GM19240 (cell line): ENCODE results near the gene RECQL5.

Source experiments
- DNase-seq: peaks from one replicate; pipeline ENCODE4 v3.0.0; 2011; ENCODE audit warnings: low spot score; ENCODE audit not compliant: insufficient read length

The RECQL5 gene

DNA sequence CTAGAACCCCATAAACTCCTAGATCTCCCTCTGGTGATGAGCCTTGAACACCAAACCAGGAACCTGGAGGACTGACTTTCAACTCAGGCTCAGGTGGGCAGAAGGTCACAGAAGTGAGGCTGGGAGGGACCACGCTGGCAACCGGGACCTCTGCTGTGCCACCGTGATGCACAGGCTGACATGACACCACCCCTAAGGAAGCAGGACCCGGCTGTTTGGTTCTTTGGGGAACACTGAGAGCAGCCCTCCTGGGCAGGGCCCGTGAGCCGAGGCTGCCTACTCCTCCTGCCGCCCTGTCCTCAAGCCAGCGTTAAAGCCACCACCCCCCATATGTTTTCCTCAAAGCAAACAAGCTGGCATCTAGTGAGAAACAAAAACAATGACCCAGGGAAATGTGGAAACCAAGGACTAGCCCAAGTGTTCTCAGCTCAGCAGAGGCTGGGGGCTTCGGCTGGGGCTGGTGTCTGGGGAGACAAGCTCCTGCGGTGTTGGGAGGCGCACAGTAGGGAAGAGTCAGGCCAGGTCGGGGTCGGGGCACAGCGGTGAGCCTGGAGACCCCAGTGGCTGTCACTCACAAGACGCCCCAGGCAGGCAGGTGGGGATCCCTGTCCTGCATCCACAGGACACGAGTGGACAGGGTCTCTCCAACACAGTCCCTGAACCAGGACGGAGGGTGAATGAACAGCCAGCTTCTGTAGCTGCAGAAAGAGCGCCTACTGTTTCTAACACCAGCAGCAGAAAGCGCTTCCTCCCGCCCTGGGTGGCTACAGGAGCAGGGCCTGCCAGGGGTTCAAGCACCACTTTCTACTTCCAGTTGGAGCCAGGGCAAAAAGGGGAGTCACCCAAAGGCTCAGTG, 32.0 kb downstream of the RECQL5 start:
- DNase-seq: no peak

GRCh38 chr17:75634376-75634740, 32.6 kb downstream of the RECQL5 start:
- DNase-seq: no peak

DNA sequence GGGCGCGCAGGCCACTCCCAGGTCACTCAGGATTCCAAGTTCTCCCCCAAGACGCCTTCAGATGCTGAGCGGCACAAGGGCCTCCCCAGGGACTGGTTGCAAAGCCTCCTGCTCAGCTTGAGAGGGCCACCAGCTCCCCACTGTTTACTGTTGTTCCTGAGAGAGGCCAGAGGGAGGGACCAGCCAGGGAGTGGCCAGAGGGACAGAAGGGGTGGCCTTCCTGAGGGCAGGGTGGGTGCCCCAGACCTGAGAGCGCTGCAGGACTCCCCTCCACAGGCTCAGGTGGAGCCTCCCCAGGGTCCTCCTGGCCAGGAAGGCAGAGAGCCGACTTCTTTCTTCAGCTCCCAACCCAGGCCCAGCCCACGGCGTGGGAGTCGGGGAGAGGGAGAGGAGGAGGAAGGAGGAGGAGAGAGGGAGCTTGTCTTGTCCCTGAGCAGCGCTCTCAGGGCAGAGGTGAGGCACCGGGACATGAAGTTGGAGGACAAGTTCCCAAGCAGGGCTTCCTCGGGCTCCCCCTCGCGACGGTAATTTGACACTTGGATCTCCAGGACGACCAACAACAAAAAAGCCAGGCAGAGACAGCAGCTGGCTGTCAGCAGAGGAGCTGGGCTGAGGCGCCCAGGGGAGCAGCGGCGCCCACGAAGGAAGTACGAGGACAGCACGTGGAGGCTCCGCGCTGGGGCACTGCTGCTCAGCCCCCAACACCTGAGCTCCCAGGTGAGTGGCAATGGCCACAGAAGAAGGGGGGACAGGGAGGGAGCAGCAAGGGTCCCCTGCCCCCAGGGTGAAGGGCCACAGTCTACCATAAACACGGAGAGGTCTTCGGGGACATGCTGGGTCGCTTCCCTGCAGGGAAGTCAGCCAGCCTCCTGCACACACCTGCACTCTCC, 33.2 kb downstream of the RECQL5 start:
- peak; percentile 74 for DNase-seq

DNA sequence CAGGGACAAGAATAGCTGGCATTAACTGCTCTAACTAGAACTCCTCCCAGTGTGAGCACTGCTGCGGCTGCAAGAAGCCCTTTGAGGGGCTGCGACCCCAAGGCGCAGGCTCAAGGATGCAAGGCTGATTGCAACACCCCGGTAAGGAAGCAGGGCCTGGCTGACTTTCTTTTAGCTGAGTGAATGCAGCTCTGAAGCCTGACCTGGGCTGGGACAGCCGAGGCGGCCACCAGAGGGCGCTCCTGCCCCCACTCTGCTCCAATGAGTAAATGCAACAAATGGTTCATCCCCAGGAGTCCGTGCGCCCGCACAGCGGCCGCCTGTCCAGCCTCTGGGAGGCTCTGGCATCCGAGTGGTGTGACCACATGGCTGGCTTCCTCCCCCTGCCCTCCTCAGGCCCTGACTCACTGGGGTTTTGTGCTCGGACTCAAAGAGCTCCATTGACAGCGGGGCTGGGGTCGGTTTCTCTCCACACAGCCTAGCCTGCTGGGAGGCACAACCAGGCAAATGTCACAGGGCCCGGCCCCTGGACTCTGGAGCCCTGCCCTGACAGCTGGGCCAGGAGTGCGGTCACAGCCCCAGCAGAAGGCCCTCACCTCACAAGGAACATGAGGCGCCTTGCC, 34.0 kb downstream of the RECQL5 start, which contains the start of gene SMIM5:
SMIM5 (plus strand) TSS at position 572 of the 623 bp plus-strand sequence. CDS start 6,768 bp downstream, outside the sequence.
- DNase-seq: peak; percentile 97

GRCh38 chr17:75632428-75632827, 34.5 kb downstream of the RECQL5 start:
- DNase-seq: no peak

DNA sequence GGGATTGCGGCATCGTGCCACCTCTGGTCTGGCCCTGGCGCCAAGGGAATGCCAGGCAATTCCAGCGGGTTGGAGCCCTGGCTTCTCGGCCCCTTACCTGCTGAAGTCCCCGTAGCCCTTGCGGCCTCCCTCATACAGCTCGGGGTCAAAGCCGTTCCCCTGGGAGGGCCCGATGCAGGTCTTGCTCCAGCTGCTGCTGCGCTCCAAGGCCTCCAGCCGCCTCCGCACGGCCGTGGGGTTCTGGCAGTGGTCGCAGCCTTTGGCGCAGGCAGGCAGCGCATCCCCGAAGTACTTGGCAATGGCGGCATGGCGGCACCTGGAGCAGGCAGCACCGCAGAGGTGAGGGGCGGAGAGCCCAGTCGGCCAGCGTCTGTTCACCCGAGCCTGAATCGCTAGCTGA, 35.6 kb downstream of the RECQL5 start:
- DNase-seq: no peak

- no peak for DNase-seq
Measured at GRCh38 chr17:75630071-75630917, 36.7 kb downstream of the RECQL5 start.

- no peak for DNase-seq
Measured at GRCh38 chr17:75629157-75629556, 37.8 kb downstream of the RECQL5 start.

DNA sequence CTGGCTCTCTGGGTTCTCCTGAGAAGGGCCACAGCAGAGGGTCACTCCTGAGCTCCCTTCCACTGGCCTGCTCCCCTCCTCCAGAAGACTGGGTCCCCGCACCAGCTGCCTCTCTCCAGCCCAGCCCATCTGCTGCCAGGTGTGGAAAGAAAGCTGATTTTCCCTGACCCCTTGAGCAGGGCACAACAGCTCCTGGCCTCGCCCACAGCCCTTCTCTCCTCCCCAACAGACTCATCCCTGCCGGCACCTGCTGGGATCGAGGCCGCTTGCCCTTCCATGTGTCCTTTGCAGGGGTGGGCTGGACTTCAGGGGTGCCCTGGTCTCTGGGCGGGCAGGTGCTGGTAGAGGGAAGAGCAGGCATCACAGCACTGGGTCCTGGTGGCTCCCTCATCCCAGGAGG, 38.5 kb downstream of the RECQL5 start:
- DNase-seq: no peak

DNA sequence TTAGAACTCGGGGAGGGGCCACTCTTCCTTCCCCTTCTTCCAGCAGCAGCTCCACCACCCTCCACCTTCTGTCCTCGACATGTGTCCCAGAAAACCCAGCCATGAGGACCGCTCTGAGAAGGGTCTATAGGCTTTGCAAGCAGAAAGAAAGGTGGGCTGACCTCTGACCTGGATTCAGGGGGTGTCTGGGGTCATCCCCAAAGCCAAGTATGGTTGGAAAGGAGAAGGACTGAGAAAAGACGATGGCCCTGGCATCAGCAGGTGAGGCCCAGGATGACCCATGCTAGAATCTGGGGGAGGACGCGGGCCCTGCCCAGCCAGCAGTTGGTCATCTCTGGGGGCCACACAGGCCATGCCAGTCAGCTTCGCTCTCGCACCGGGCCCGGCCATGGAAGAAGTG, 39.9 kb downstream of the RECQL5 start:
- DNase-seq: no peak

DNA sequence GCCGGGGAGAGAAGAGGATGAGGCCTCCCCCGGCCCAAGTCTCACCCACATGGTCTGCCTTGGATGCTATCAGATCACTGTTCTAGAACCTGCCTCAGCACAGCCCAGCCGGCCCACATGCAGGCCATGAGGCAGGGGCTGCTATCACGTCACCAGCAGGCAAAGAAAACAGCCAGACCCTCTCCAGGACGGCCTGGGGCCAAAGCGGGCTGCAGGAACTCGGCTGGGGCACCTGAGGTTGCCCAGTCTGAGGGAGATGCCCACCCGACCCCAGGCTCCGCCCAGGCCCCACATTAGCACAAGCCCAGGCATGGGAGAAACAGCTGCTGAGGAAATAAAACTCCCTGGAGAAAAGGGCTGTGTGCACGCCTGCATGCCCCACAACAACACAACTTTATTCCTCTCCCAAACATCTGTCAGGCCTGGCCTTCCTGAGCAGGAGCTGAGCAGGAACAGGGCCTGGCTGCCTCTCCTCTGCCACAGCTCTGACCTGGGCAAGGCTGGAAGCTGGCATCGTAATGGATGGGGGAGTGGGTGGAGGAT, 40.4 kb downstream of the RECQL5 start:
- no peak for DNase-seq

DNA sequence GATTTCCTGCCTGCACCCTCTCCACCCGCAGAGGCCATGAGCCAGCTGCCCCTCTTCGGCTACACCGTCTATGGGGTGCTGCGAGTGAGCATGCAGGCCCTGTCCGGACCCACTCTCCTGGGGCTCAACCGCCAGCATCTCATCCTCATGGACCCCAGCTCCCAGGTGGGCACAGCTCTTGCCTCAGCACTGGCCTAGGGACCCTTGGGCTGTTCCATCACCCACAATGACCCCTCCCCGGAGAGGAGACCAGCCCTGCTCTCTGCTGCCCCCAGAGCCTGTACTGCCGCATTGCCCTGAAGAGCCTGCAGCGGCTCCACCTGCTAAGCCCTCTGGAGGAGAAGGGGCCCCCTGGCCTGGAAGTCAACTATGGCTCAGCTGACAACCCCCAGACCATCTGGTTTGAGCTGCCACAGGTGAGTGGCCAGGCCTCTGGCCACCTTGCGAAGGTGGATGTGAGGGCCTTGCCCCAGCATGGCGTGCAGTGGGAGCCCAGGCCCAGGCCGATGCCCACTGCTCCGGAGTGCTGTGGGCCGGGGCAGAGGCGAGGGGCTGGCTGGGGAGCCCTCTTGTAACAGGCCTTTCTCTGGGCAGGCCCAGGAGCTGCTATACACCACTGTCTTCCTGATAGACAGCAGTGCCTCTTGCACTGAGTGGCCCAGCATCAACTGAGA, 41.0 kb downstream of the RECQL5 start:
- peak; percentile 40 for DNase-seq

DNA sequence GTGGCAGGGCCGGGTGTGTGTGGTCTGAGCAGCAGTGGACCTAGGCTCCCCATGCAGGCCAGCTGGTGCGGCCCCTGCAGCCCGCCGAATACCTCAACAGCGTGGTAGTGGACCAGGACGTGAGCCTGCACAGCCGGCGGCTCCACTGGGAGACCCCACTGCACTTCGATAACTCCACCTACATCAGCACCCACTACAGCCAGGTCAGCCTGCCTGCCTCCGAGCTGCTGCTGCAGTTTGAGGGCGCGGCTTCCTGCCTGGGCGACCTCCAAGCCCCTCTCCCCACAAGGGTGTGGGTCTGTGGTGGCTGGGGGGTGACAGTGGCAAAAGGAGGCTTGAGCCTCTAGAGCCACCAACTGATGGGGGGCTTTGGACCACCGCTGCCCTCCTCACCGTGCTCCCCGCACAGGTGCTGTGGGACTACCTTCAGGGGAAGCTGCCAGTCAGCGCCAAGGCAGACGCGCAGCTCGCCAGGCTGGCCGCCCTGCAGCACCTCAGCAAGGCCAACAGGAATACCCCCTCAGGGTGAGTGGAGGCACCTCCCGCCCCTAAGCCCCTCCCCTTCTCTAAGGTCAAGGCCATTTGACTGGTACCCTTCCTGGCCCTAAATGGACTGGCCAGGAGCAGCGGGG, 42.1 kb downstream of the RECQL5 start:
- no peak for DNase-seq

GRCh38 chr17:75624021-75624420, 42.9 kb downstream of the RECQL5 start:
- no peak for DNase-seq

- DNase-seq: no peak
Measured at GRCh38 chr17:75623386-75623785, 43.6 kb downstream of the RECQL5 start.

DNA sequence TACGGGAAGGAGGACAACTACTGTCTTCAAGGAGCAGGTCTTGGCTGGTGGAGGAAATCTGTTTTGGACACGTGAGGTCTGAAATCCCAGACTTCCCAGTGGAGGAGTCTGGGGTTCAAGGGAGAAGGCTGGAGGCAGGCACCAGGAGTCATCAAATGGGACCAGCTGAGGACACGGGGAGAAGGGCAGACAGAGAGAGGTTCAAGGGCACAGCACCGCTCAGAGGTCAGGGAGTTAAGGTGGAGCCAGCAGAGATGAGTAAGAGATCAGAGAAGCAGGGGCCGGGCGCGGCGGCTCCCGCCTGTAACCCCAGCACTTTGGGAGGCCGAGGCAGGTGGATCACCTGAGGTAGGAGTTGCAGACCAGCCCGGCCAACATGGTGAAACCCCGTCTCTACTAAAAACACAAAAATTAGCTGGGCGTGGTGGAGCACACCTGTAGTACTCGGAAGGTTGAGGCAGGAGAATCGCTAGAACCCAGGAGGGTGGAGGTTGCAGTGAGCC, 44.1 kb downstream of the RECQL5 start:
- DNase-seq: no peak

- no peak for DNase-seq
Measured at GRCh38 chr17:75622076-75622475, 44.9 kb downstream of the RECQL5 start.

- DNase-seq: no peak
Measured at GRCh38 chr17:75621489-75621888, 45.5 kb downstream of the RECQL5 start.
